GM19035 (cell line): ENCODE measurements around the gene NUDT14.

Experiments used
- ATAC-seq: cut with Tn5 transposase; IDR thresholded peaks from one replicate; pipeline ENCODE4 v1.9.1; 2021; ENCODE audit not compliant: unreplicated experiment

NUDT14 gene

GRCh38 chr14:105200074-105200473, 19.0 kb upstream of the NUDT14 start:
- ATAC-seq = no peak

DNA sequence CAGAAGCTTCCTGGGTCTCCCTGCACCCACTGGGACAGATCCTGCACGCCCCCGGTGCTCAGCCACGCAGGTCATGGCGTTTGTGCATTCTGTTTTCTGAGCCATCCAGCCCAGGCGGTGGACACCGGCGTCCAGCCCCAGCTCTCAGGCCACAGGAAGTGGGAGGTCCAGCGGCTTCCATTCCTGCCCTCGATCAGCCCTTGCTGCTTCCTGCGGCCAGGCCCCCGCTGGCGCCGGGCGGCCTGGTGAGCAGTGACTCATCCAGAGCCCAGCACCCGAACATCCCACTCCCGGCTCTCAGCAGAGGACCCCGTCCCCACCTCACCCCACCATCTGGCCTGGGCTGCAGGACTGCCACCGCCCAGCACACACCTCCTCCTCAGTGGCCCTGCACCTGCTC, 18.0 kb upstream of the NUDT14 start:
- no peak for ATAC-seq

DNA sequence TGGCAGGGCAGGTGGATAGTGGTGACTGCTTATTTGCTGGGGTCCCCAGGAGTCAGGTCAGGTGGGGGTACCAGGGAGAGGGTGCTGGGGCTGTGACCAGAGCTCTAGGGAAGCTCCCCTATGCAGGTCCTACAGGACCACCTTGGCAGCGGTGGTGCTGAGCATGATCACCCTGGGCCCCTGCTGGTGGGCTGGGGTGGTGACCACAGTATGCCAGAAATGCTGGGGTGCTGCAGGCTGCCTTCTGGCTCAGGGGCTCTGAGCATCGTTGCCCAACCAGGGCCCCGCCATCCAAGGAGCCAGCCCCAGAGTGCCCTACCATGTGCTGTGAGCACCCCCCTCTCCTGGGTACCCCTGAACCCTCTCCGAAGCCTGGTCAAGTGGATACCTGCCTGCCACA, 17.5 kb upstream of the NUDT14 start:
- no peak for ATAC-seq

GRCh38 chr14:105197211-105197641, 16.1 kb upstream of the NUDT14 start:
- ATAC-seq = no peak

GRCh38 chr14:105196265-105196960, 15.3 kb upstream of the NUDT14 start:
- ATAC-seq = no peak

DNA sequence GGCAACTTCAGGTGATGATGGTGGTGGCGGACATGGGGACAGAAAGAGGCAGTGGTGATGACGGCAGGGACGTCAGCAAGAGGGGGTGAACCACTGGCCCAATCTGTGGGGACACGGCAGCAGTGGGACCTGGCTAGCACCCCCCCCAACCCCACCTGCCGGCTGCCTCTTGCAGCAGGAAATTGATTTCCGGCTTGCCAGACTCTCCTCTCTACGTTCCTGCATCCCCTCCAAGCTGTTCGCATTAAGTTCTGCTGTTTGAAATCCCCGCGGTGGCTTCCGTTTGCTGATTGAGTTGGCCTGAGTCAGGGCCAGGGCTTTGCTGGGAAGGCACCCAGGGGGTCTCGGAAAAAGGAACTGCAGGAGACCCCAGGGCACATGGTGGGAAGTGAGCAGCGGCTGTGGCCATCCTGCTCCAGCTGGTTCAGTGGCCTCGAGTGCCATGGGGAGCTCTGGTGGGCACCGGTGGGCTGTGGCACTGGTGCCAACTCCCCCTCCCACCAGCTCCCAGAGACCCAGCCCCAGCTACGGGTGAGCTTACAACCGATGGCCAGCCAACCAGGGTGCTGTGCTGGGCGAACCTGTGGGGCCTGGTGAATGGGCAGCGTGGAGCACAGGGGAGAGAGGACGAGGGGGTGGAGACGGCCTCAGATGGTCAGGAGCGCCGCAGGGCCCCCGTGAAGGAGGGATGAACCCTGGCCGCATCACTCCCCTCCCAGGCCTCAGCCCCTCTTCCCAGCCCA, 14.6 kb upstream of the NUDT14 start:
- no peak for ATAC-seq

GRCh38 chr14:105195051-105195450, 13.9 kb upstream of the NUDT14 start:
- ATAC-seq = no peak

DNA sequence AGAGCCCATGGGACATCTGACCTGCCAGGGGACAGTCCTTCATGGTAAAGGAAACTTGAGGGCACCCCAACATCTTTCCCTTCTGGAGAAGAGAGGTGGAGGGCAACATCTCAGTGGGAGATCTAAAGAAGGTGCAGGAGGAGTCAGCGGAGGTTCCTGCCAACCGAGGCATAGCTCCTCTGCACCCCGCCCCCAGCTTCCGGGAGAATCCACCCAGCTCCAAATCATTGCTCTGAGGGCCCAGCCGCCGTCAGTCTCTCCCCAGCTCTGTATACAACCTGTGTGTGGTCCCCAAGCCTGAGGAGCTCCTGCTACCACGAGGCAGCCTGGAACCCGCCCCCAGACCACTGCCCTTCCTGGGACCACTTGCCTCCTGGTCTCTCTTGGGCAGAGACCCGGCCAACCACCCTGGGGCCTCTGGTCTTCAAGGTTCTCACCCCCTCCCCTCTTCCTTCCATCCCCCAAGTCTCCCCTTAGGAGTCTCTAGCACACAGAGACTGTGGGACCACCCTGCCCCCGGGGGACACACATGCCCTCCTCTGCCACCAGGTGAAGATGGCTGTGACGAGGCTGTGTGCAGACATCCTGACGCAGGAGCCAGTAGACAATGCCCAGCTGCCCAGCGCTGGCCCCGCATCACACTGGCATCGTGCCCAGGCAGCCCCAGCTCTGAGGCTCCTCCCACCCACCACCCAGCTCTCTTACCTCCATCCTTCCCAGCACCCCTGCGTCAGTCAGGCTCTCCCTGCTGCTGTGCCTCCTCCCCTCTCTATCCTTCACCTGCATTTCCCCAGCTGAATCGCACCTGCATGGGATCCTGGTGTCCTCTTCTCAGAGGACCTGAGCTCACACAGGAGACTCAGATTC, 13.0 kb upstream of the NUDT14 start:
- ATAC-seq = no peak

- ATAC-seq = no peak
Measured at GRCh38 chr14:105192866-105193731, 12.0 kb upstream of the NUDT14 start.

GRCh38 chr14:105187935-105188524, 6.9 kb upstream of the NUDT14 start:
- ATAC-seq = no peak

DNA sequence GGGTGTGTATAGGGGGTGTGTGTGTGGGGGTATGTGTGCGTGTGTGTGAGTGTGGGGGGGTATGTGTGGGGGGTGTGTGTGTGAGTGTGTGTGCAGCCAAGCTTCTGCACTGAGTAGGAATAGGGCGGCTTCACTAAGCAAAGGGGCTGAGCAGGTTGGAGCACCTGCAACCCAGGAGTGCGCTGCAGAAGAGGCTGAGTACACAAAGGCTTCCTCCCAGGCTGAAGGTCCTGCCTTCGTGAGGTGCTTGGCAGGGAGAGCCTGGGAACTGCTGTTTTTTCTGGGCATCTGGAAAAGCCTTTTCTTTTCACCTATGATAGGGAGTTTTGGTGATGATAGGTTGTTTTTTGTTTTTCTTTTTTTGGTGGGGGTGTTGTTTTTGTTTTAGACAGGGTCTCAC, 6.0 kb upstream of the NUDT14 start:
- ATAC-seq = no peak

- ATAC-seq = no peak
Measured at GRCh38 chr14:105185973-105186372, 4.9 kb upstream of the NUDT14 start.

DNA sequence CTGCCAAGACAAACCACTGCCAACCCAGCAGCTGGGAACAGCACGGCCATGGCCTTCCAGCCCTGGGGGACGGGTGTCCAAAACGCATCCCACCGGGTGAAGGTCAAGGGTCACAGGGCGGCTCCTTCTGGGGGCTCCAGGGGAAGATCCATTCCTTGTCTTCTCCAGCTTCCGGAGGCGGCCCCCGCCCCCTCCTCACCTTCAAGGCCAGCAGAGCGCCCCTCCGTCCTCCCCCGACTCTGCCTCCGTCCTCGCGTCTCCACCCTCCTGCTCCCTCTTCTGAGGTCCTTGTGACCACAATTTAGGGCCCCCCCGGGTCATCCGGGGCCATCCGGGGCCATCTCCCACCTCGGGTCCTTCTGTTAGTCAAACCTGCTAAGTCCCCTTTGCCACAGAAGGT, 3.9 kb upstream of the NUDT14 start:
- no peak for ATAC-seq

- ATAC-seq = no peak
Measured at GRCh38 chr14:105184461-105184860, 3.3 kb upstream of the NUDT14 start.

GRCh38 chr14:105182296-105183020, 1.3 kb upstream of the NUDT14 start:
- no peak for ATAC-seq

- ATAC-seq = no peak
Measured at GRCh38 chr14:105181549-105182295, 610 bp upstream of the NUDT14 start.

- no peak for ATAC-seq
Measured at GRCh38 chr14:105179191-105179590, 1.9 kb downstream of the NUDT14 start.

DNA sequence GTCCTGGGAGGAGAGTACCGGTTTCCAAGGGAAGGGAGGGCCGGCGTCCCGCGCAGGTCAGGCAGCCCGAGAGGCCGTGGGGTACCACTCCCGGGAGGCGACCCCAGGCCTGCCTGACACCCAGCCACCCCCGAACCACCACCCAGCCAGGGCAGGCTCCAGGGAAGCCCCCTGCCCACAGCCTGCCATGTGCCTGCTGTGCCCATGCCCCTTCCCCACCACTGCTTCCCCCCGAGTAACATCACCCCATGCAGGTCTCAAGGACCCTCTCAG, 2.3 kb downstream of the NUDT14 start:
- ATAC-seq = no peak
